Naive thymus-derived CD8-positive, alpha-beta T cell (primary cell): ENCODE results near the gene NXF1. TPM values are rescaled to one million over a fixed set of nuclear protein-coding genes. Genes with fewer than 3 reads are reported as not detected.
A peak's percentile ranks its signal among the peaks of the same experiment; 100 is the strongest.
"Not testable (repeated sequence)": the region's sequence is repeated elsewhere in the genome, so short reads cannot be mapped to it uniquely, and the experiment has no call there.

Experiments
- ATAC-seq, 2 donors: fragments of 150-1000 bp; cut with Tn5 transposase in 1 of 2; sonication (Bioruptor Pico), chemical (Tn5 transposase) in 1 of 2; 1 replicate in 1 of 2; 2 replicates in 1 of 2; pipeline ENCODE4 v1.10.0; 2021; ENCODE audit warnings: mild to moderate bottlenecking in 2 of 2, moderate library complexity in 2 of 2
- POLR2A ChIA-PET: fragments of 350-600 bp; sonication (Branson Sonifier 250); formaldehyde crosslinking; loops from one replicate; lab custom pipeline; 2021; ENCODE audit warnings: antibody characterized with exemption; lab: Charles Lee
- DNase-seq, 10 donors: peaks; one replicate each; pipeline versions ENCODE4 v3.0.0 to v3.0.0-alpha.2; 2020 to 2022
- H3K27ac Mint-ChIP-seq, 10 donors: one replicate each; pipeline ENCODE4 v1.8.0; 2020 to 2022; ENCODE audit warnings: mild to moderate bottlenecking in 10 of 10, mixed read lengths in 10 of 10, moderate library complexity in 4 of 10, inconsistent platforms in 1 of 10
- H3K27me3 Mint-ChIP-seq, 5 donors: one replicate each; pipeline ENCODE4 v1.8.0; 2021 to 2022; ENCODE audit warnings: mixed read lengths in 5 of 5
- H3K36me3 Mint-ChIP-seq, 3 donors: one replicate each; pipeline ENCODE4 v1.8.0; 2020 to 2022; ENCODE audit warnings: mixed read lengths in 3 of 3, mild to moderate bottlenecking in 2 of 3, inconsistent platforms in 1 of 3
- H3K4me1 Mint-ChIP-seq, 4 donors: one replicate each; pipeline ENCODE4 v1.8.0; 2021 to 2022; ENCODE audit warnings: mixed read lengths in 4 of 4
- H3K4me3 Mint-ChIP-seq, 10 donors: one replicate each; pipeline ENCODE4 v1.8.0; 2020 to 2022; ENCODE audit warnings: mild to moderate bottlenecking in 10 of 10, mixed read lengths in 10 of 10, moderate library complexity in 6 of 10, inconsistent platforms in 1 of 10
- H3K9me3 Mint-ChIP-seq, 9 donors: one replicate each; pipeline ENCODE4 v1.8.0; 2020 to 2022; ENCODE audit warnings: mixed read lengths in 9 of 9, mild to moderate bottlenecking in 3 of 9, inconsistent platforms in 1 of 9, moderate library complexity in 1 of 9
- polyA plus RNA-seq, 3 donors: library from polyadenylated mRNA; unstranded; fragments of 300-500 nt; fragmentation: Illumina TruSeq; gene quantifications; one replicate each; pipeline ENCODE4 v1.2.3, GENCODE V29; 2021
- total RNA-seq, 8 experiments: library from RNA in 2 of 8; stranded (reverse) in 2 of 8; gene quantifications; one replicate each; pipeline ENCODE4 v1.2.3 and lab custom pipeline; 2021 to 2026

NXF1 gene
- total and polyA plus RNA-seq, 5 experiments from 2014 or later: 38.4 to 191 (median 82.9) TPM

DNA sequence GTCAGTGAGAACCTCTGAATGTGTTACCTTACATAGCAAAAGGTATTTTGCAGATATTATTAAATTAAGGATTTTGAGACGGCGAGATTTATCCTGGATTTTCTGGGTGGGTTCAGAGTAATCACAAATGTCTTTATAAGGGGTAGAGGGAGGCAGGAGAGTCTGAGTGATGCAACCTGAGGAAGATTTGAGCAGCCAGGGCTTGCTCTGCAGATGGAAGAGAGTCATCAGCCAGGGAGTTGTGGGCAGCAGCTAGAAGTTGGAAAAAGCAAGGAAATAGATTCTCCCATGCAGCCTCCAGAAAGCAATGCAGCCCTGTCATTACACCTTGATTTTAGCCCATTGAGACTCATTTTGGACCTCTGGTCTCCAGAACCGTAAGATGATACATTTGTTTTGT, 38.2 kb upstream of the NXF1 start:
- POLR2A ChIA-PET: interaction anchor here (0.8 to 10.0 kb wide), 9 partner anchors 10 to 292 kb away, joined by 4 to 479 read pairs (median 13); partner anchors contain the start of genes C11orf98, CSKMT, HNRNPUL2 and SLC3A2
- Mint-ChIP-seq H3K4me3 (peak overlapping the region in 3 of 10 donors; percentile 30 to 45 (median 36)), H3K36me3 (peaks cover 0 to 3% (median 3%) of the 10 kb centered on the region in 3 donors), H3K27me3 (no peaks in the 10 kb centered on the region), H3K27ac (peak overlapping the region in 6 of 10 donors; percentile 34 to 82 (median 66)), H3K9me3 (no peaks in the 10 kb centered on the region), H3K4me1 (peaks cover 9 to 22% (median 20%) of the 10 kb centered on the region in 4 donors)
- ATAC-seq (no peak), DNase-seq (no peak)

DNA sequence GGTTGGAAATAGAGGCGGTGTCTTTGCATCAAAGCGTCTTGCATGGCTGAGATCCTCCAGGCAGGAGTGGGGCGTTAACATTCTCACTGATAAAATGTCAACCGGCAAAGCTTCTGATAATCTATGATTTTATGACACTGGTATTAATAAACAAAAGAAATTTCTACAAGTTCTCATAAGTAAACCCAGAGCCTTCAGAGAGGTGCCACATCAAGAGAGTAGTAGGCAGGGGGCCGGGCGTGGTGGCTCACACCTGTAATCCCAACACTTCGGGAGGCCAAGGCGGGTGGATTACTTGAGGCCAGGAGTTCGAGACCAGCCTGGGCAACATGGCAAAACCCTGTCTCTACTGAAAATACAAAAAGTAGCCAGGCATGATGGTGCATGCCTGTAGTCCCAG, 37.7 kb upstream of the NXF1 start:
- not testable (repeated sequence) for ATAC-seq, H3K4me3 Mint-ChIP-seq, H3K27ac Mint-ChIP-seq, H3K9me3 Mint-ChIP-seq, H3K36me3 Mint-ChIP-seq, DNase-seq, H3K27me3 Mint-ChIP-seq
- H3K4me1 Mint-ChIP-seq: peaks cover 9 to 23% (median 19%) of the 10 kb centered on the region in 4 donors
- POLR2A ChIA-PET: interaction anchor here (0.7 to 10.0 kb wide), 18 partner anchors 10 to 1373 kb away, joined by 3 to 479 read pairs (median 8); partner anchors contain the start of genes BSCL2, C11orf98, CSKMT and GNG3

- POLR2A ChIA-PET: interaction anchor here (0.7 to 10.0 kb wide), 34 partner anchors 10 to 1476 kb away, joined by 3 to 479 read pairs (median 8); partner anchors contain the start of genes BSCL2, C11orf98, CPSF7 and CSKMT
- H3K4me1 Mint-ChIP-seq: peaks cover 14 to 28% (median 23%) of the 10 kb centered on the region in 4 donors
- no peaks in the 10 kb centered on the region for H3K9me3 Mint-ChIP-seq
- H3K27ac Mint-ChIP-seq: no peak overlapping the region
- H3K4me3 Mint-ChIP-seq: no peak overlapping the region
- no peaks in the 10 kb centered on the region for H3K27me3 Mint-ChIP-seq
- peak in 6 of 10 donors; percentile 20 to 50 (median 35) for DNase-seq
- H3K36me3 Mint-ChIP-seq: peaks cover 0 to 8% (median 3%) of the 10 kb centered on the region in 3 donors
- ATAC-seq: peak in 1 of 2 donors; percentile 2
These were observed 37.0 kb upstream of the NXF1 start for GRCh38 chr11:62842171-62842741.

GRCh38 chr11:62841361-62842170, 36.3 kb upstream of the NXF1 start:
- no peaks in the 10 kb centered on the region for H3K27me3 Mint-ChIP-seq

GRCh38 chr11:62840721-62841360, 35.6 kb upstream of the NXF1 start:
- POLR2A ChIA-PET: interaction anchor here (0.6 to 10.0 kb wide), 62 partner anchors 10 to 1938 kb away, joined by 3 to 479 read pairs (median 6); partner anchors contain the start of genes B3GAT3, BSCL2, C11orf98 and CPSF7
- H3K27me3 Mint-ChIP-seq, H3K4me3 Mint-ChIP-seq, H3K9me3 Mint-ChIP-seq, H3K27ac Mint-ChIP-seq: not testable (repeated sequence)
- ATAC-seq (peak; percentile 22 to 34), DNase-seq (peak in 7 of 10 donors; percentile 59 to 85 (median 77))
- peaks cover 15 to 33% (median 27%) of the 10 kb centered on the region in 4 donors for H3K4me1 Mint-ChIP-seq
- H3K36me3 Mint-ChIP-seq: peaks cover 0 to 19% (median 3%) of the 10 kb centered on the region in 3 donors

More at GRCh38 chr11:62841361-62842170, 36.3 kb upstream of the NXF1 start:
- Mint-ChIP-seq H3K9me3 (no peaks in the 10 kb centered on the region), H3K4me1 (peaks cover 14 to 31% (median 25%) of the 10 kb centered on the region in 4 donors), H3K36me3 (peaks cover 0 to 13% (median 3%) of the 10 kb centered on the region in 3 donors), H3K4me3 (no peak overlapping the region), H3K27ac (no peak overlapping the region)
- peak; percentile 54 to 94 (median 86) for DNase-seq
- ATAC-seq: peak; percentile 57 to 61
- POLR2A ChIA-PET: interaction anchor here (0.6 to 10.0 kb wide), 59 partner anchors 10 to 1938 kb away, joined by 3 to 479 read pairs (median 5); partner anchors contain the start of genes B3GAT3, BSCL2, C11orf98 and CPSF7

DNA sequence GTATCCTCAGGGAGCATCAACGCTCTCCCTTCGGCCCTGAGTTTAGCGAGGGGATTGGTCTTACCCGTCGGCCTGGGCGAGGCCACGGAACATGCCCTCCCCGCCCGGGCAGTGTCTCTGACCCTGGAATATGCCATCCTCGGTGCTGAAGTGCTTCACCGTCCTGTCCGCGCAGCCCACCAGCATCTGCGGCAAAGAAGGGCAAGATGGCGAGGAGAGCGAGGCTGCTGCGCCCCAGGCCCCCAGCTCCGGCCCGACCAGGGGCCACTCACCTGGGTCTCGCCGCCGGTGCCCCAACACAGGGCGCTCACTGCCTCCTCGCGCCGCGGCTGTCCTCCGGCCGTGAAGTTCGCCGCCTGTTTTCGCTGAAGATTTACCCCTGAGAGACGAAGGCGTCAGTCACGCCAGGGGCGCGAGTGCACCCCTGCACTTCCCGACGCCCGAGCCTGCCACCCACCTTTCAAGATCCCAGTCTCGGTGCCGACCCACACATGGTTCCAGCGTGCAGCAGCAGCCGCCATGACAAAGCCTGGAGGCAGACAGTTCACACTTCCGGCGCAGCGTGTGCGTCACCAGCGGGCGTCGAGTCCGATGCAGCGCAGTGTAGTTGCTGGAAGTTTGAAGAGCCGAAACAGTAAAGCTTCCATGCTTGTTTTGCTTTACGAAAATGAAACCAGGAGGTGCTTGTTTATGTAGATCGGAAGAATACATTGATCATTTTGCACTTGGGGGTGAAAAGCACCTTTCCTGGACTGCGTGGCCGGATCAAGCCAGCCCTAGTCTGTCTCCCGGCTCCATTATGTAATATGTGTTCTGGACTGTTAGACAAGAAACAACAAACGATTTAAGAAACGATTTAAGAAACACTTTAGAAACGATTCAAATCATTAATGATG, 34.1 kb upstream of the NXF1 start, which contains the start of gene WDR74:
WDR74 (minus strand) TSS at position 541 of the 896 bp plus-strand sequence; CDS start at position 521, 20 bp downstream.
- H3K36me3 Mint-ChIP-seq: peaks cover 0 to 30% (median 5%) of the 10 kb centered on the region in 3 donors
- H3K4me1 Mint-ChIP-seq: peaks cover 20 to 39% (median 31%) of the 10 kb centered on the region in 4 donors
- peak; percentile 79 to 96 (median 90) for DNase-seq
- no peak within 1 kb of the TSS for H3K27ac Mint-ChIP-seq
- no peaks in the 10 kb centered on the region for H3K9me3 Mint-ChIP-seq
- POLR2A ChIA-PET: interaction anchor here (0.6 to 10.0 kb wide), 41 partner anchors 8 to 1905 kb away, joined by 3 to 479 read pairs (median 10); partner anchors contain the start of genes B3GAT3, BSCL2, C11orf98 and CSKMT
- peak; percentile 47 to 52 for ATAC-seq
- H3K4me3 Mint-ChIP-seq: no peak within 1 kb of the TSS
- H3K27me3 Mint-ChIP-seq: no peaks in the 10 kb centered on the region

GRCh38 chr11:62835336-62835735, 30.1 kb upstream of the NXF1 start:
- H3K4me1 Mint-ChIP-seq: peaks cover 32 to 63% (median 49%) of the 10 kb centered on the region in 4 donors
- POLR2A ChIA-PET: interaction anchor here (0.6 to 5.2 kb wide), 4 partner anchors 20 to 198 kb away, joined by 3 to 65 read pairs (median 3); partner anchors contain the start of gene TAF6L
- H3K9me3 Mint-ChIP-seq: no peaks in the 10 kb centered on the region
- DNase-seq (no peak), ATAC-seq (no peak)
- peak overlapping the region in 5 of 10 donors; percentile 15 to 80 (median 53) for H3K27ac Mint-ChIP-seq
- H3K4me3 Mint-ChIP-seq: peak overlapping the region in 1 of 10 donors; percentile 34
- peaks cover 0 to 45% (median 8%) of the 10 kb centered on the region in 3 donors for H3K36me3 Mint-ChIP-seq
- H3K27me3 Mint-ChIP-seq: no peaks in the 10 kb centered on the region

- Mint-ChIP-seq H3K27ac (peak within 1 kb of the TSS; percentile 91 to 100 (median 100)), H3K4me1 (peaks cover 26 to 53% (median 49%) of the 10 kb centered on the region in 4 donors), H3K27me3 (no peaks in the 10 kb centered on the region), H3K4me3 (peak within 1 kb of the TSS; percentile 93 to 99 (median 98)), H3K36me3 (peaks cover 0 to 49% (median 5%) of the 10 kb centered on the region in 3 donors), H3K9me3 (no peaks in the 10 kb centered on the region)
- ATAC-seq (peak; percentile 2 to 12), DNase-seq (no peak)
- POLR2A ChIA-PET: interaction anchor here (0.6 to 5.2 kb wide), 26 partner anchors 8 to 1440 kb away, joined by 3 to 138 read pairs (median 7); partner anchors contain the start of genes BSCL2, GNG3, HNRNPUL2 and LBHD1
These were observed 27.3 kb upstream of the NXF1 start, which contains the start of gene TEX54 for GRCh38 chr11:62832336-62833234. TEX54 (minus strand) TSS chr11:62832841.

GRCh38 chr11:62831520-62832335, 26.5 kb upstream of the NXF1 start, which contains the start of gene STX5:
STX5 (minus strand) TSS chr11:62832051; CDS start chr11:62831243, 808 bp downstream.
- Mint-ChIP-seq H3K36me3 (peaks cover 0 to 51% (median 9%) of the 10 kb centered on the region in 3 donors), H3K27me3 (no peaks in the 10 kb centered on the region), H3K27ac (peak within 1 kb of the TSS; percentile 91 to 100 (median 100)), H3K4me1 (peaks cover 25 to 56% (median 48%) of the 10 kb centered on the region in 4 donors), H3K4me3 (peak within 1 kb of the TSS; percentile 93 to 99 (median 98)), H3K9me3 (no peaks in the 10 kb centered on the region)
- POLR2A ChIA-PET: interaction anchor here (0.6 to 5.2 kb wide), 34 partner anchors 9 to 1439 kb away, joined by 3 to 138 read pairs (median 4); partner anchors contain the start of genes BSCL2, GNG3, HNRNPUL2 and LBHD1
- DNase-seq (peak; percentile 99 to 100 (median 100)), ATAC-seq (peak; percentile 89 to 90)
